ENCODE results near the gene TBC1D4.

GRCh38 chr13:75321084-75321483 is 160.9 kb downstream of the TBC1D4 start:
- TF ChIP-seq CTCF (IDR thresholded peaks at IDR 0.05) (no peak), ZFX (IDR thresholded peaks at IDR 0.05; ENCODE audit: borderline replicate concordance) (no peak)

Data from 22Rv1 (cell line).